Measurements from ENCODE around the gene TMEM74B.

DNA sequence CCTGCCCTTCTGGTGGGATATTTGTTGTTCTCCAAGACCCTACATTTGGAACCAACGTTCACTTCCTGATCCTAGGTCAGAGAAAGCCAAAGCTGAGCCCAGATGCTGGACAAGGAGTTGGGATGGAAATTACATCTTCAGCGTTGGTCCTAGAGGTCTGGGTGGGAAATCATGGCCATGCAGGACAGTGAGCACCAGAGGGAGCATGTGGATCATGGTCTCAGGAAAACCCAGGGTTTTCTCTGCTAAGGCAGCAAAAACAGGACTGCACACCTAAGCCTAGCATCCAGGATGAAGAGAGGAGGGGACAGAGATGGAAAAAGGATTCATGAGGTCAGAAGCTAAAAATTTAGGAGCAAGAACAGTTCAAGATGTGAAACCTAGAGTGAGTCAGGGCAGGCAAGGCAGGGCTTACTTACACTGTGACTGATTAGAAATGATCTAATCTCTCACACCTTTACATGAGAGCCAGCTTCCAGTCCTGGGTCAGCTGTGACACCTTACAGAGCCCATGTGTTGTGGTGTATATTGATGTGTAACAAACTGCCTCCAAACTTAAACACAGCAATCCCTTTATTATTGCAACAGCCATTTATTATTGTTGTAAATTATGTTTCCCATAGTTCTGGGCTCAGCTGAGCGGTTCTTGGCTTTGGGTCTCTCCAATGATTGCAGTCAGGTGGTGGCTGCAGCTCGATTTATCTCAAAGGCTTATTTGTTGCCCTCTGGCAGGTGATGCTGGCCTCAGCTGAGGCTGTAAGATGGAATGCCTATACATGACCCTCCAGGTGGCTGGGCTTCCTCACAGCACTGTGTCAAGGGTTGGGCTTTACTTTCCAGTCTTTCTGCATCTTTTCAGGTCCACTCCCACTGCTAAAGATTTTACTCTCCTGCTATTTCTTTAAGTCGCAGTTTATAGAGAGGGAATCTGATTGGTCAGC is 24.9 kb upstream of the TMEM74B start:
- TF ChIP-seq, protein P1, sequence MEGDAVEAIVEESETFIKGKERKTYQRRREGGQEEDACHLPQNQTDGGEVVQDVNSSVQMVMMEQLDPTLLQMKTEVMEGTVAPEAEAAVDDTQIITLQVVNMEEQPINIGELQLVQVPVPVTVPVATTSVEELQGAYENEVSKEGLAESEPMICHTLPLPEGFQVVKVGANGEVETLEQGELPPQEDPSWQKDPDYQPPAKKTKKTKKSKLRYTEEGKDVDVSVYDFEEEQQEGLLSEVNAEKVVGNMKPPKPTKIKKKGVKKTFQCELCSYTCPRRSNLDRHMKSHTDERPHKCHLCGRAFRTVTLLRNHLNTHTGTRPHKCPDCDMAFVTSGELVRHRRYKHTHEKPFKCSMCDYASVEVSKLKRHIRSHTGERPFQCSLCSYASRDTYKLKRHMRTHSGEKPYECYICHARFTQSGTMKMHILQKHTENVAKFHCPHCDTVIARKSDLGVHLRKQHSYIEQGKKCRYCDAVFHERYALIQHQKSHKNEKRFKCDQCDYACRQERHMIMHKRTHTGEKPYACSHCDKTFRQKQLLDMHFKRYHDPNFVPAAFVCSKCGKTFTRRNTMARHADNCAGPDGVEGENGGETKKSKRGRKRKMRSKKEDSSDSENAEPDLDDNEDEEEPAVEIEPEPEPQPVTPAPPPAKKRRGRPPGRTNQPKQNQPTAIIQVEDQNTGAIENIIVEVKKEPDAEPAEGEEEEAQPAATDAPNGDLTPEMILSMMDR (IDR thresholded peaks at IDR 0.05) = no peak
- no peak for TF ChIP-seq EZH2 (IDR thresholded peaks at IDR 0.05; ENCODE audit: borderline replicate concordance, insufficient read depth, low read depth, low read length, poor library complexity, severe bottlenecking)
